Transverse colon (tissue), 4 donors: ENCODE measurements around the gene IL16. TPM values are rescaled to one million over a fixed set of nuclear protein-coding genes. Genes with fewer than 3 reads are reported as not detected.

Source experiments
- DNase-seq: peaks from one replicate; pipeline ENCODE4 v3.0.0-alpha.2; 2019
- H3K27ac ChIP-seq, 4 donors: fragments of 200-600 bp; sonication (generic); 2 replicates each; pipeline ENCODE4 v1.5.1; 2016 to 2018; ENCODE audit warnings: inconsistent platforms in 4 of 4
- H3K27me3 ChIP-seq: fragments of 200-600 bp; sonication (generic); 2 replicates; pipeline ENCODE4 v1.5.1; 2017; ENCODE audit warnings: inconsistent platforms
- H3K36me3 ChIP-seq, 4 donors: fragments of 200-600 bp; sonication (generic); 2 replicates each; pipeline ENCODE4 v1.5.1; 2017 to 2019; ENCODE audit warnings: inconsistent platforms in 4 of 4
- H3K4me1 ChIP-seq, 4 donors: fragments of 200-600 bp; sonication (generic); 2 replicates each; pipeline ENCODE4 v1.5.1; 2017 to 2020; ENCODE audit warnings: inconsistent platforms in 4 of 4
- H3K4me3 ChIP-seq, 4 donors: fragments of 200-600 bp; sonication (generic); 1 replicate in 1 of 4; 2 replicates in 3 of 4; pipeline versions ENCODE4 v1.5.1 to v1.6.1; 2017 to 2019; ENCODE audit warnings: inconsistent platforms in 4 of 4
- H3K9me3 ChIP-seq, 2 donors: fragments of 200-600 bp; sonication (generic); 2 replicates each; pipeline ENCODE4 v1.5.1; 2017 to 2019; ENCODE audit warnings: inconsistent platforms in 2 of 2
- EP300 ChIP-seq: sonication (generic); formaldehyde crosslinking; IDR thresholded peaks from one replicate; pipeline ENCODE4 v1.6.1; 2017; ENCODE audit warnings: antibody characterized with exemption, low read depth
- POLR2A ChIP-seq: fragments of 450-650 bp; IDR thresholded peaks from one replicate; pipeline ENCODE4 v1.6.1; 2016; ENCODE audit warnings: antibody characterized with exemption, mild to moderate bottlenecking, moderate library complexity
- POLR2AphosphoS5 ChIP-seq, 3 donors: sonication (generic); formaldehyde crosslinking; IDR thresholded peaks; one replicate each; pipeline ENCODE4 v1.6.1; 2016; ENCODE audit warnings: antibody characterized with exemption in 3 of 3
- WGBS, 2 donors: methylation state at CpG; one replicate each; pipeline ENCODE4 v1.1.5; 2018; ENCODE audit warnings: low coverage in 1 of 2; 5-methylcytosine and 5-hydroxymethylcytosine counted together
- in situ Hi-C, 4 donors: fragments of 200-750 bp; cut with MboI; loops; one replicate each; pipeline versions ENCODE4 v1.15.0 to v1.15.1; 2017; ENCODE audit warnings: low sequenced_read_pairs in 3 of 4, low pct_ligation_motif_present in 1 of 4, low pct_unique_long_range_greater_than_20kb in 1 of 4
- intact Hi-C: fragments of 100-400 bp; cut with DNase I; formaldehyde crosslinking; loops from one replicate; pipeline ENCODE4 v1.15.1; 2023; ENCODE audit warnings: low total_unique reads
- total RNA-seq, 4 donors: library from RNA; depleted of rRNA; stranded (reverse); fragments of >200 nt; gene quantifications; one replicate each; pipeline ENCODE4 v1.1.0, GENCODE V29; 2016
- TF ChIP-seq, protein P1 (sequence below), 5 experiments: fragments of 200-600 bp in 3 of 5; fragments of 450-650 bp in 2 of 5; sonication (generic) in 3 of 5; IDR thresholded peaks; 1 replicate in 2 of 5; 2 replicates in 3 of 5; pipeline ENCODE4 v1.5.1; 2016 to 2017; ENCODE audit warnings: antibody characterized with exemption in 5 of 5, inconsistent platforms in 3 of 5, mild to moderate bottlenecking in 2 of 5, moderate library complexity in 1 of 5

IL16 gene
- total RNA-seq, 4 donors from 2014 or later = 5.2 to 40.0 (median 22.3) TPM

DNA sequence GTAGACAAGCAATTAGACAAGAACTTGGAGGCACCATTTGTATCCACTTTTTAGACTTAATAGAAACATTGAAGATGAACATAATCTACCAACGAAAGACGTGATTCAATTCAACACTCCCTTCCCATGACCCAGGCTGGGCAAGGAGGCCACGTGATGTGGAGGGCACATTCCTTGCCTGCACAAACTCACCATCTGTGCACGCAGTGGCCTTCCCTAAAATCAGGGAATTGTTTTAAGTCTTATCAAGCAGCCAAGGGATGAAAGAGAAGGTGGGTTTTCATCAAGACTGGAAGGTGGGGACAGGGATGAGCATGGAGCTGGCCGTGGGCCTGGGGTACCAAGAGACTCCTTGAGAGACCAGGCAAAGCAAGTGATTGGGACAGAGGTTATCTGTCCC lies 113.8 kb downstream of the IL16 start:
- Histone ChIP-seq H3K36me3 (peaks cover 0 to 7% (median 2%) of the 10 kb centered on the region in 4 donors), H3K27ac (peak overlapping the region in 2 of 4 donors; percentile 1 to 32), H3K27me3 (no peaks in the 10 kb centered on the region), H3K4me1 (peaks cover 0 to 14% (median 5%) of the 10 kb centered on the region in 4 donors), H3K4me3 (no peak overlapping the region), H3K9me3 (no peaks in the 10 kb centered on the region)
- TF ChIP-seq POLR2A (no peak), EP300 (no peak), POLR2AphosphoS5 (IDR thresholded peaks at IDR 0.05) (no peak)
- TF ChIP-seq, protein P1, sequence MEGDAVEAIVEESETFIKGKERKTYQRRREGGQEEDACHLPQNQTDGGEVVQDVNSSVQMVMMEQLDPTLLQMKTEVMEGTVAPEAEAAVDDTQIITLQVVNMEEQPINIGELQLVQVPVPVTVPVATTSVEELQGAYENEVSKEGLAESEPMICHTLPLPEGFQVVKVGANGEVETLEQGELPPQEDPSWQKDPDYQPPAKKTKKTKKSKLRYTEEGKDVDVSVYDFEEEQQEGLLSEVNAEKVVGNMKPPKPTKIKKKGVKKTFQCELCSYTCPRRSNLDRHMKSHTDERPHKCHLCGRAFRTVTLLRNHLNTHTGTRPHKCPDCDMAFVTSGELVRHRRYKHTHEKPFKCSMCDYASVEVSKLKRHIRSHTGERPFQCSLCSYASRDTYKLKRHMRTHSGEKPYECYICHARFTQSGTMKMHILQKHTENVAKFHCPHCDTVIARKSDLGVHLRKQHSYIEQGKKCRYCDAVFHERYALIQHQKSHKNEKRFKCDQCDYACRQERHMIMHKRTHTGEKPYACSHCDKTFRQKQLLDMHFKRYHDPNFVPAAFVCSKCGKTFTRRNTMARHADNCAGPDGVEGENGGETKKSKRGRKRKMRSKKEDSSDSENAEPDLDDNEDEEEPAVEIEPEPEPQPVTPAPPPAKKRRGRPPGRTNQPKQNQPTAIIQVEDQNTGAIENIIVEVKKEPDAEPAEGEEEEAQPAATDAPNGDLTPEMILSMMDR (IDR thresholded peaks at IDR 0.05) = no peak
- in situ Hi-C loops = no loop called here
- intact Hi-C loops = no loop called here
- no peak for DNase-seq
- 92 to 100% methylated on average over 1 to 5 of the region's 5 CpGs for WGBS, 2 donors

- in situ Hi-C loops = no loop called here
- no peak for DNase-seq
- intact Hi-C loops = no loop called here
- Histone ChIP-seq H3K27ac (peak overlapping the region; percentile 65 to 75 (median 68)), H3K9me3 (no peaks in the 10 kb centered on the region), H3K4me1 (peaks cover 0 to 14% (median 5%) of the 10 kb centered on the region in 4 donors), H3K4me3 (no peak overlapping the region), H3K27me3 (no peaks in the 10 kb centered on the region), H3K36me3 (peaks cover 0 to 7% (median 2%) of the 10 kb centered on the region in 4 donors)
- TF ChIP-seq POLR2A = peak; percentile 2
- no peak for TF ChIP-seq EP300
- WGBS, 2 donors = 79 to 93% methylated on average over 8 to 10 of the region's 10 CpGs
These were observed 115.2 kb downstream of the IL16 start for GRCh38 chr15:81311752-81312464.

- intact Hi-C loops = no loop called here
- peak; percentile 57 for DNase-seq
- H3K4me3 ChIP-seq = no peak overlapping the region
- WGBS, 2 donors = 72 to 81% methylated on average over 9 to 22 of the region's 22 CpGs
- peaks cover 0 to 15% (median 2%) of the 10 kb centered on the region in 4 donors for H3K36me3 ChIP-seq
- H3K27me3 ChIP-seq = no peaks in the 10 kb centered on the region
- peaks cover 0 to 14% (median 5%) of the 10 kb centered on the region in 4 donors for H3K4me1 ChIP-seq
- TF ChIP-seq, protein P1 (IDR thresholded peaks at IDR 0.05) = no peak
- TF ChIP-seq POLR2AphosphoS5 (IDR thresholded peaks at IDR 0.05) = peak; percentile 60 to 85 (median 76)
- no peak for TF ChIP-seq POLR2A
- no peak for TF ChIP-seq EP300
- in situ Hi-C loops = no loop called here
- peak overlapping the region; percentile 65 to 75 (median 68) for H3K27ac ChIP-seq
- H3K9me3 ChIP-seq = no peaks in the 10 kb centered on the region
These were observed 116.3 kb downstream of the IL16 start for GRCh38 chr15:81312790-81313543.

- Histone ChIP-seq H3K4me3 (no peak overlapping the region), H3K4me1 (peaks cover 0 to 14% (median 5%) of the 10 kb centered on the region in 4 donors), H3K27me3 (no peaks in the 10 kb centered on the region), H3K27ac (peak overlapping the region; percentile 28 to 75 (median 50)), H3K36me3 (peaks cover 0 to 15% (median 2%) of the 10 kb centered on the region in 4 donors), H3K9me3 (no peaks in the 10 kb centered on the region)
- in situ Hi-C loops (no loop called here), intact Hi-C loops (no loop called here)
- 94 to 100% methylated on average over 2 to 5 of the region's 5 CpGs for WGBS, 2 donors
- DNase-seq = no peak
- TF ChIP-seq, protein P1 (IDR thresholded peaks at IDR 0.05) = no peak
- TF ChIP-seq POLR2AphosphoS5 (IDR thresholded peaks at IDR 0.05) (no peak), EP300 (no peak), POLR2A (no peak)
These were observed 117.0 kb downstream of the IL16 start for GRCh38 chr15:81313686-81314085.
